ENCODE results near the gene CUL9. TPM values are rescaled to one million over a fixed set of nuclear protein-coding genes. Genes with fewer than 3 reads are reported as not detected.

The CUL9 gene
- polyA plus RNA-seq, 3 donors, result 2.9 to 68.8 (median 3.8) TPM

DNA sequence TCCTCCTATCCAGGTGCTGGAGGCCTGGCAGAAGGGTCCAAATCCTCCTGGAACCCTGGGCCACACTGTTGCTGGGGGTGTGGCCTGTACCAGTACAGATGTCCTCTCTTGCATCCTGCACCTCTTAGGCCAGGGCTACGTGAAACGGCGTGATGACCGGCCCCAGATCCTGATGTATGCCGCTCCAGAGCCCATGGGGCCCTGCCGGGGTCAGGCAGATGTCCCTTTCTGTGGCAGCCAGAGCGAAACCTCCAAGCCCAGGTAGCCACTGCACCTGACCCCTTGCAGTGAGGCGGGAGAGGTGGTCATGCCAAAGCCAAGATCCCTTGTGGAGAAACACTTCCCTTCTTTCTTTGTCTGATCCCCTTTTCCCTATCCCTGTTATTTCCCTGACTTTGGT, 33.1 kb downstream of the CUL9 start:
- no peak for DNase-seq

DNA sequence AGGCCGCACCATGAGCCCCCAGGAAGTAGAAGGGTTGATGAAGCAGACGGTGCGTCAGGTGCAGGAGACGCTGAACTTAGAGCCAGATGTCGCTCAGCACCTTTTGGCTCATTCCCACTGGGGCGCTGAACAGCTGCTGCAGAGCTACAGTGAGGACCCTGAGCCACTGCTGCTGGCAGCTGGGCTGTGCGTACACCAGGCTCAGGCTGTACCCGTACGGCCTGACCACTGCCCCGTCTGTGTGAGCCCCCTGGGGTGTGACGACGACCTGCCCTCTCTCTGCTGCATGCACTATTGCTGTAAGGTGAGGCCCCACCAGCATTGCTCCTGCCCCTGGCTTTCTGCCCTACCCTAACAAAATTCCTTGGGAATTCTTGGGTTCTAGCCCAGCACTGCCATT, 34.2 kb downstream of the CUL9 start:
- Mint-ChIP-seq H3K4me1 (no peaks in the 10 kb centered on the region), H3K27ac (peak overlapping the region in 1 of 7 donors; percentile 59), H3K4me3 (no peak overlapping the region), H3K27me3 (ENCODE audit: low read depth in 3 of 3) (peaks cover 0 to 4% (median 2%) of the 10 kb centered on the region in 3 donors), H3K9me3 (peaks cover 0 to 2% (median 0%) of the 10 kb centered on the region in 7 donors), H3K36me3 (peaks cover 64 to 65% of the 10 kb centered on the region in 2 donors)
- Histone ChIP-seq H3K4me2 (replicated peaks; ENCODE audit: extremely low read depth, low read length, poor library complexity, severe bottlenecking) (no peak overlapping the region), H3K27me3 (ENCODE audit: control insufficient read depth in 2 of 2, insufficient read depth in 2 of 2, low read length in 2 of 2) (no peaks in the 10 kb centered on the region), H2AFZ (ENCODE audit: insufficient read depth, low read depth, low read length, poor library complexity, severe bottlenecking) (no peak overlapping the region), H4K20me1 (ENCODE audit: insufficient read depth, low read length) (no peaks in the 10 kb centered on the region), H3K36me3 (replicated peaks in 1 of 2; ENCODE audit: control insufficient read depth in 1 of 2, insufficient read depth in 2 of 2, low read length in 2 of 2) (peaks cover 56 to 77% of the 10 kb centered on the region in 2 donors), H3K9ac (ENCODE audit: insufficient read depth, low read length, poor library complexity, severe bottlenecking) (no peak overlapping the region), H3K4me1 (ENCODE audit: control insufficient read depth in 1 of 2, insufficient read depth in 2 of 2, low read length in 2 of 2) (no peaks in the 10 kb centered on the region), H3K9me3 (replicated peaks in 1 of 2; ENCODE audit: control insufficient read depth in 1 of 2, insufficient read depth in 1 of 2, low read length in 2 of 2) (no peaks in the 10 kb centered on the region), H3K79me2 (ENCODE audit: insufficient read depth, low read length) (no peaks in the 10 kb centered on the region), H3K27ac (ENCODE audit: low read depth in 1 of 2, low read length in 2 of 2) (no peak overlapping the region), H3K4me3 (replicated peaks in 1 of 3; ENCODE audit: low read depth in 2 of 3, low read length in 3 of 3) (no peak overlapping the region)
- intact Hi-C loops (cut with micrococcal nuclease), result no loop called here
- TF ChIP-seq, protein P1, sequence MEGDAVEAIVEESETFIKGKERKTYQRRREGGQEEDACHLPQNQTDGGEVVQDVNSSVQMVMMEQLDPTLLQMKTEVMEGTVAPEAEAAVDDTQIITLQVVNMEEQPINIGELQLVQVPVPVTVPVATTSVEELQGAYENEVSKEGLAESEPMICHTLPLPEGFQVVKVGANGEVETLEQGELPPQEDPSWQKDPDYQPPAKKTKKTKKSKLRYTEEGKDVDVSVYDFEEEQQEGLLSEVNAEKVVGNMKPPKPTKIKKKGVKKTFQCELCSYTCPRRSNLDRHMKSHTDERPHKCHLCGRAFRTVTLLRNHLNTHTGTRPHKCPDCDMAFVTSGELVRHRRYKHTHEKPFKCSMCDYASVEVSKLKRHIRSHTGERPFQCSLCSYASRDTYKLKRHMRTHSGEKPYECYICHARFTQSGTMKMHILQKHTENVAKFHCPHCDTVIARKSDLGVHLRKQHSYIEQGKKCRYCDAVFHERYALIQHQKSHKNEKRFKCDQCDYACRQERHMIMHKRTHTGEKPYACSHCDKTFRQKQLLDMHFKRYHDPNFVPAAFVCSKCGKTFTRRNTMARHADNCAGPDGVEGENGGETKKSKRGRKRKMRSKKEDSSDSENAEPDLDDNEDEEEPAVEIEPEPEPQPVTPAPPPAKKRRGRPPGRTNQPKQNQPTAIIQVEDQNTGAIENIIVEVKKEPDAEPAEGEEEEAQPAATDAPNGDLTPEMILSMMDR (IDR thresholded peaks at IDR 0.05), result no peak
- DNase-seq, result no peak
- WGBS (ENCODE audit: insufficient coverage), result 97% methylated on average over 12 of the region's 12 CpGs

More for the DNA sequence above, 33.1 kb downstream of the CUL9 start:
- no peaks in the 10 kb centered on the region for H3K9me3 ChIP-seq (replicated peaks in 1 of 2; ENCODE audit: control insufficient read depth in 1 of 2, insufficient read depth in 1 of 2, low read length in 2 of 2)
- H3K36me3 ChIP-seq (replicated peaks in 1 of 2; ENCODE audit: control insufficient read depth in 1 of 2, insufficient read depth in 2 of 2, low read length in 2 of 2), result peaks cover 45 to 65% of the 10 kb centered on the region in 2 donors
- intact Hi-C loops (cut with micrococcal nuclease), result no loop called here
- WGBS (ENCODE audit: insufficient coverage), result 97% methylated on average over 8 of the region's 8 CpGs
- no peak overlapping the region for H3K4me3 ChIP-seq (replicated peaks in 1 of 3; ENCODE audit: low read depth in 2 of 3, low read length in 3 of 3)
- no peak overlapping the region for H3K9ac ChIP-seq (ENCODE audit: insufficient read depth, low read length, poor library complexity, severe bottlenecking)
- TF ChIP-seq, protein P1 (IDR thresholded peaks at IDR 0.05), result no peak
- H2AFZ ChIP-seq (ENCODE audit: insufficient read depth, low read depth, low read length, poor library complexity, severe bottlenecking), result no peak overlapping the region
- H3K27me3 ChIP-seq (ENCODE audit: control insufficient read depth in 2 of 2, insufficient read depth in 2 of 2, low read length in 2 of 2), result no peaks in the 10 kb centered on the region
- Mint-ChIP-seq H3K27me3 (ENCODE audit: low read depth in 3 of 3) (peaks cover 0 to 4% (median 0%) of the 10 kb centered on the region in 3 donors), H3K27ac (no peak overlapping the region), H3K36me3 (peaks cover 57 to 60% of the 10 kb centered on the region in 2 donors), H3K4me3 (no peak overlapping the region), H3K9me3 (peaks cover 0 to 2% (median 0%) of the 10 kb centered on the region in 7 donors), H3K4me1 (no peaks in the 10 kb centered on the region)
- H3K4me1 ChIP-seq (ENCODE audit: control insufficient read depth in 1 of 2, insufficient read depth in 2 of 2, low read length in 2 of 2), result no peaks in the 10 kb centered on the region
- no peaks in the 10 kb centered on the region for H4K20me1 ChIP-seq (ENCODE audit: insufficient read depth, low read length)
- no peak overlapping the region for H3K27ac ChIP-seq (ENCODE audit: low read depth in 1 of 2, low read length in 2 of 2)
- H3K79me2 ChIP-seq (ENCODE audit: insufficient read depth, low read length), result no peaks in the 10 kb centered on the region
- H3K4me2 ChIP-seq (replicated peaks; ENCODE audit: extremely low read depth, low read length, poor library complexity, severe bottlenecking), result no peak overlapping the region

Measured in CD14-positive monocyte (primary cell).